ENCODE measurements around the gene OARD1. TPM values are rescaled to one million over a fixed set of nuclear protein-coding genes. Genes with fewer than 3 reads are reported as not detected.

The OARD1 gene
- total and polyA plus RNA-seq, 2 donors (not counting 1 experiment from before 2014, with no cell fraction given), result 9.6 to 52.5 TPM

DNA sequence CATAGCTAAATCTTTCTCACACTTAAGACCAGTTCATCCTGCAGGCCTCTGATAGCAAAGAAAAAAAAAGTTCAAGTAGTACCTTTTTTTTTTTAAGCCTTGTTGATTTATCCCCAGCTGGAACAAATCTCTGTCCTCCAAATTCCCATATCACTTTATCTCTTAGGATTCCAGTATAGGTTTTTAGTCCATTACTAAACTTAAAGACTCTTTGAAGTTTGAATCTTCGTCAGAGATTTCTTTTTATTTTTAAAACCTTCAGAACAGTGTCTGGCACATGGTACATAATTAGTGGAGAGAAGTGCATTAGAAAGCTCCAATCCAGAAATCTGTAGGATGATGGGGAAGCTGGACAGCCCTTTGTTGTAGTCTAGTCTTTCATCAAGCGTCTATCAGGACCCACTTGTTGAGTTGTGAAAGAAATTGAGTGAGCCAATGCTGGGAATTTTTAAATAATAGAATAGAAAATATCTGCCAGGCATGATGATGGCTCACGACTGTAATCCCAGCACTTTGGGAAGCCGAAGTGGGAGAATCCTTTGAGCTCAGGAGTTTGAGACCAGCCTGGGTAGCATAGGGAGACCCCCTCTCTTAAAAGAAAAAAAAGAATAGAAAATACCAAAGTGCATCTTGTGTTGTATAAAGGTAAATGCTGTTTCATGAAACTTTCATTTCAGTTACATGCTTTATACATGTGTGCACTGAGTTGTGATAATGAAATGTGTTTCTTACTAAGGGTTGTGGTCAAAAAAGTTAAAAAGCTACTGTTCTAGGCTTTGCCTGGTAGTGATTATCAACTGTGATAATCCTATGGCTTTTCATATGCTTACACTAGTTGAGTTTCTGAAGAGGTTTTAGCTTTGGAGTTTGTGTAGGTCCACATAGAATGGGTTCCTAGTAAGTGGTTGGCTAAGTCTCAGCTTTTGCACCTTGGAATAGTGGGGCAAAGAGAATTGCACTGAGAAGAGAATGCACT, 3.8 kb upstream of the OARD1 start:
- H3K4me3 ChIP-seq (ENCODE audit: control extremely low read depth in 1 of 5, extremely low read depth in 1 of 5, insufficient read depth in 1 of 5, low read depth in 2 of 5, low read length in 4 of 5), result no peak overlapping the region
- DNase-seq, result no peak
- H3K9ac ChIP-seq (ENCODE audit: low read length), result no peak overlapping the region
- Mint-ChIP-seq H3K27me3 (no peaks in the 10 kb centered on the region), H3K27ac (peak overlapping the region; percentile 43), H3K4me3 (peak overlapping the region; percentile 31), H3K4me1 (peaks cover 60% of the 10 kb centered on the region), H3K9me3 (ENCODE audit: insufficient read depth) (no peaks in the 10 kb centered on the region)
- H3K79me2 ChIP-seq (ENCODE audit: control insufficient read depth, insufficient read depth, low read length), result peaks cover 74% of the 10 kb centered on the region
- peaks cover 42 to 45% of the 10 kb centered on the region in 2 donors for H3K4me1 ChIP-seq (ENCODE audit: control insufficient read depth in 2 of 2, insufficient read depth in 2 of 2, low read length in 2 of 2)
- ATAC-seq (ENCODE audit: low read depth), result no peak
- no peaks in the 10 kb centered on the region for H4K20me1 ChIP-seq (ENCODE audit: control insufficient read depth, insufficient read depth, low read length, poor library complexity, severe bottlenecking)
- intact Hi-C loops (cut with micrococcal nuclease), result loop anchor here (10.0 kb wide), 3 partner anchors 199 to 1489 kb away; partner anchors contain the start of genes UBR2 and USP49
- no peak for TF ChIP-seq EZH2 (IDR thresholded peaks at IDR 0.05; ENCODE audit: borderline replicate concordance, insufficient read depth, low read depth, low read length, poor library complexity, severe bottlenecking)
- TF ChIP-seq, protein P1, sequence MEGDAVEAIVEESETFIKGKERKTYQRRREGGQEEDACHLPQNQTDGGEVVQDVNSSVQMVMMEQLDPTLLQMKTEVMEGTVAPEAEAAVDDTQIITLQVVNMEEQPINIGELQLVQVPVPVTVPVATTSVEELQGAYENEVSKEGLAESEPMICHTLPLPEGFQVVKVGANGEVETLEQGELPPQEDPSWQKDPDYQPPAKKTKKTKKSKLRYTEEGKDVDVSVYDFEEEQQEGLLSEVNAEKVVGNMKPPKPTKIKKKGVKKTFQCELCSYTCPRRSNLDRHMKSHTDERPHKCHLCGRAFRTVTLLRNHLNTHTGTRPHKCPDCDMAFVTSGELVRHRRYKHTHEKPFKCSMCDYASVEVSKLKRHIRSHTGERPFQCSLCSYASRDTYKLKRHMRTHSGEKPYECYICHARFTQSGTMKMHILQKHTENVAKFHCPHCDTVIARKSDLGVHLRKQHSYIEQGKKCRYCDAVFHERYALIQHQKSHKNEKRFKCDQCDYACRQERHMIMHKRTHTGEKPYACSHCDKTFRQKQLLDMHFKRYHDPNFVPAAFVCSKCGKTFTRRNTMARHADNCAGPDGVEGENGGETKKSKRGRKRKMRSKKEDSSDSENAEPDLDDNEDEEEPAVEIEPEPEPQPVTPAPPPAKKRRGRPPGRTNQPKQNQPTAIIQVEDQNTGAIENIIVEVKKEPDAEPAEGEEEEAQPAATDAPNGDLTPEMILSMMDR (IDR thresholded peaks at IDR 0.05), result no peak
- H2AFZ ChIP-seq (ENCODE audit: insufficient read depth, low read depth, low read length, poor library complexity, severe bottlenecking), result no peak overlapping the region
- ChIA-PET CTCF (interaction anchor here (1.0 to 1.7 kb wide), 4 partner anchors 8 to 203 kb away, joined by 3 to 5 read pairs (median 3); no protein-coding TSS in a partner anchor), POLR2A (no interaction called here)
- peaks cover 2 to 20% of the 10 kb centered on the region in 2 experiments for H3K36me3 ChIP-seq (replicated peaks in 1 of 2; ENCODE audit: control extremely low read depth in 1 of 2, control insufficient read depth in 1 of 2, extremely low read depth in 1 of 2, insufficient read depth in 2 of 2, low read length in 1 of 2)
- H3K4me2 ChIP-seq (replicated peaks; ENCODE audit: low read depth, low read length, poor library complexity, severe bottlenecking), result peak overlapping the region; percentile 89
- H3K9me3 ChIP-seq (ENCODE audit: control extremely low read depth in 1 of 3, control insufficient read depth in 2 of 3, insufficient read depth in 1 of 3, low read length in 2 of 3), result no peaks in the 10 kb centered on the region
- 100% methylated on average over 1 of the region's 4 CpGs for WGBS (ENCODE audit: insufficient coverage)
- no peaks in the 10 kb centered on the region for H3K27me3 ChIP-seq (replicated peaks in 1 of 4; ENCODE audit: control extremely low read depth in 1 of 4, control insufficient read depth in 3 of 4, insufficient read depth in 4 of 4, low read length in 3 of 4)
- peak overlapping the region in 1 of 2 donors; percentile 97 for H3K27ac ChIP-seq (ENCODE audit: low read length in 2 of 2)

Measured in B cell (primary cell).